Activated naive CD4-positive, alpha-beta T cell treated with anti-CD3 and anti-CD28 coated beads, Interleukin-2, amount 50 U/mL, for 16 hours (primary cell): ENCODE results near the gene KPNB1.

Experiments used
- DNase-seq: peaks from one replicate; pipeline ENCODE4 v3.0.0-alpha.2; 2020

KPNB1 gene

DNA sequence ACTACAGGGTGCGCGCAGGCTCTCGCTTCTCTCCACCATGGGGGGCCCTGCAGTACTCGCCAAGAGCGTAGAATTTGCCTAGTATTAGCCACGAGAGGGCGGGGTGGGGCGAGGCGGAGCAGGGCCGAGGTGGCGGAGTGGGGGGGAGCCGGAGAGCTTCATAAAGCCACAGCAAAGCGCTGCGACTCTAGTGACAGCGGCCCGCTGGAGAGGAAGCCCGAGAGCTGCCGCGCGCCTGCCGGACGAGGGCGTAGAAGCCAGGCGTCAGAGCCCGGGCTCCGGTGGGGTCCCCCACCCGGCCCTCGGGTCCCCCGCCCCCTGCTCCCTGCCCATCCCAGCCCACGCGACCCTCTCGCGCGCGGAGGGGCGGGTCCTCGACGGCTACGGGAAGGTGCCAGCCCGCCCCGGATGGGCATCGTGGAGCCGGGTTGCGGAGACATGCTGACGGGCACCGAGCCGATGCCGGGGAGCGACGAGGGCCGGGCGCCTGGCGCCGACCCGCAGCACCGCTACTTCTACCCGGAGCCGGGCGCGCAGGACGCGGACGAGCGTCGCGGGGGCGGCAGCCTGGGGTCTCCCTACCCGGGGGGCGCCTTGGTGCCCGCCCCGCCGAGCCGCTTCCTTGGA is 83.4 kb downstream of the KPNB1 start, which contains the start of gene TBX21:
Gene TBX21 (plus strand): TSS at position 190 of the 627 bp plus-strand sequence. CDS start 219 bp downstream, at position 409.
- DNase-seq = peak; percentile 93

GRCh38 chr17:47733674-47734410 is 84.1 kb downstream of the KPNB1 start:
- DNase-seq = peak; percentile 21

GRCh38 chr17:47735139-47735464 is 85.4 kb downstream of the KPNB1 start:
- no peak for DNase-seq
